GM23338 (cell line): Measurements from ENCODE around the gene IFNA10.
"Not testable (repeated sequence)": the region's sequence is repeated elsewhere in the genome, so short reads cannot be mapped to it uniquely, and the experiment has no call there.

ENCODE experiments used
- CTCF ChIP-seq, 2 experiments: fragments of 200-600 bp in 1 of 2; sonication (generic) in 1 of 2; conservative IDR thresholded peaks; 2 replicates each; pipeline versions ENCODE4 v1.5.1 to v1.6.1; 2016 to 2017; ENCODE audit warnings: antibody characterized with exemption in 2 of 2, low read depth in 2 of 2, mild to moderate bottlenecking in 2 of 2, moderate library complexity in 1 of 2
- ETS1 ChIP-seq: IDR thresholded peaks from 2 replicates; pipeline ENCODE4 v1.6.1; 2016; ENCODE audit warnings: antibody characterized with exemption
- EZH2 ChIP-seq: fragments of 200-600 bp; sonication (generic); IDR thresholded peaks from one replicate; pipeline ENCODE4 v1.8.0; 2017; ENCODE audit warnings: antibody characterized with exemption, mild to moderate bottlenecking, low read depth; ENCODE audit not compliant: unreplicated experiment
- REST ChIP-seq: IDR thresholded peaks from one replicate; pipeline ENCODE4 v1.6.1; 2018; ENCODE audit warnings: antibody characterized with exemption; ENCODE audit not compliant: unreplicated experiment
- ZNF114 ChIP-seq: fragments of 250-450 bp; sonication (Bioruptor Pico); IDR thresholded peaks from 2 replicates; pipeline ENCODE4 v1.5.0; 2020; ENCODE audit warnings: mild to moderate bottlenecking, moderate library complexity

- not testable (repeated sequence) for TF ChIP-seq CTCF (conservative IDR thresholded peaks at IDR 0.05; ENCODE audit: low read depth in 2 of 2); EZH2; ETS1; ZNF114; REST
Measured at GRCh38 chr9:21210782-21211181, 3.8 kb upstream of the IFNA10 start.
